Vagina (tissue), 2 donors: ENCODE measurements around the gene ISOC2.

ENCODE experiments used
- POLR2A ChIP-seq, 2 donors: fragments of 450-650 bp; IDR thresholded peaks; one replicate each; pipeline ENCODE4 v1.6.1; 2017; ENCODE audit warnings: antibody characterized with exemption in 2 of 2, mild to moderate bottlenecking in 2 of 2, moderate library complexity in 2 of 2
- TF ChIP-seq, protein P1 (sequence below), 3 experiments: fragments of 450-650 bp in 2 of 3; fragments of 200-600 bp in 1 of 3; sonication (generic) in 1 of 3; IDR thresholded peaks; one replicate each; pipeline ENCODE4 v1.5.1; 2017 to 2019; ENCODE audit warnings: antibody characterized with exemption in 3 of 3, mild to moderate bottlenecking in 2 of 3, moderate library complexity in 2 of 3

DNA sequence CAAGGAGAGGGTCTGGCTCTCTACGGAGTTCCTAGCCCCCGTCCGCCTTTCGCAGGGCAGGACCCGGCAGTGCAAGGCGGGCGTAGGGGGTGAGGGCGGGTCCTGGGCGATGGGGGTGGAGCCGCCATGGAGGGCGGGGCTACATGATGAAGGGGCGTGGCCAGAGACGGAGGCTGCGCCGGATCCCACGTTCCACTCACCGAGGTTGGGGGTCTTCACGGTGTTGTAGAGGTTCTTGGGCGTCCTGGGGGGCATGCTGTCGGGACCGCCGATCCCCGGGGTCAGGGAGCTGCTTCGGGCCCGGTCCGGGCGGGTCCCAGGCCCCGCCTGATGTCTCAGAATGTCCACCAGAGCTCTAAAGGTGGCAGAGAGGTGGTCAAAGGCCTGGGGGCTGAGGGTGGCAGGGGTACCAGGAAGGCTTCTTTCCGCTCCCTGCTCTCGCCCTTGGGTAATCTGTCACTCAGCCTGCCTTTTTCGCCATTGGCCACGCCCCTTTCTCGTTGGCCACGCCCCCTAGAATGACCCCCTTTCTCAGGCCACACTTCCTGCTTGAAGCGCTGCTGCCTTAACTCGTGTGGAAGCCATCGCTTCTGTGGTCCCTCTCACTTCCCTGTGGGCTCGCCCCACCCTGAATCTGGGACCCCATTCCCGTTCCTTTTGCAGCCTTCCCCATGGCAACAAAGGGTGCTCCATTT lies 20.9 kb downstream of the ISOC2 start:
- TF ChIP-seq, protein P1, sequence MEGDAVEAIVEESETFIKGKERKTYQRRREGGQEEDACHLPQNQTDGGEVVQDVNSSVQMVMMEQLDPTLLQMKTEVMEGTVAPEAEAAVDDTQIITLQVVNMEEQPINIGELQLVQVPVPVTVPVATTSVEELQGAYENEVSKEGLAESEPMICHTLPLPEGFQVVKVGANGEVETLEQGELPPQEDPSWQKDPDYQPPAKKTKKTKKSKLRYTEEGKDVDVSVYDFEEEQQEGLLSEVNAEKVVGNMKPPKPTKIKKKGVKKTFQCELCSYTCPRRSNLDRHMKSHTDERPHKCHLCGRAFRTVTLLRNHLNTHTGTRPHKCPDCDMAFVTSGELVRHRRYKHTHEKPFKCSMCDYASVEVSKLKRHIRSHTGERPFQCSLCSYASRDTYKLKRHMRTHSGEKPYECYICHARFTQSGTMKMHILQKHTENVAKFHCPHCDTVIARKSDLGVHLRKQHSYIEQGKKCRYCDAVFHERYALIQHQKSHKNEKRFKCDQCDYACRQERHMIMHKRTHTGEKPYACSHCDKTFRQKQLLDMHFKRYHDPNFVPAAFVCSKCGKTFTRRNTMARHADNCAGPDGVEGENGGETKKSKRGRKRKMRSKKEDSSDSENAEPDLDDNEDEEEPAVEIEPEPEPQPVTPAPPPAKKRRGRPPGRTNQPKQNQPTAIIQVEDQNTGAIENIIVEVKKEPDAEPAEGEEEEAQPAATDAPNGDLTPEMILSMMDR (IDR thresholded peaks at IDR 0.05) = no peak
- TF ChIP-seq POLR2A (IDR thresholded peaks at IDR 0.05) = no peak
